Effector CD8-positive, alpha-beta T cell (primary cell): ENCODE results near the gene SYAP1.
A peak's percentile ranks its signal among the peaks of the same experiment; 100 is the strongest.
"Not testable (repeated sequence)": the region's sequence is repeated elsewhere in the genome, so short reads cannot be mapped to it uniquely, and the experiment has no call there.

Experiments used
- DNase-seq: peaks from one replicate; lab custom pipeline; 2025; lab: John Stamatoyannopoulos, UW

SYAP1 gene

GRCh38 chrX:16779815-16780214 lies 60.4 kb downstream of the SYAP1 start:
- DNase-seq, result not testable (repeated sequence)

- DNase-seq, result no peak
These were observed 64.0 kb downstream of the SYAP1 start for GRCh38 chrX:16783452-16783851.

GRCh38 chrX:16784440-16784839 lies 65.0 kb downstream of the SYAP1 start:
- not testable (repeated sequence) for DNase-seq

GRCh38 chrX:16785247-16786138 lies 66.1 kb downstream of the SYAP1 start:
- no peak for DNase-seq

GRCh38 chrX:16786139-16786790 lies 66.9 kb downstream of the SYAP1 start, which contains the start of gene TXLNG:
Gene TXLNG (plus strand): TSS chrX:16786466. CDS start chrX:16786488, 22 bp downstream.
- DNase-seq, result peak; percentile 91

GRCh38 chrX:16786791-16787735 lies 67.7 kb downstream of the SYAP1 start:
- DNase-seq, result peak; percentile 24

- no peak for DNase-seq
These were observed 69.1 kb downstream of the SYAP1 start for GRCh38 chrX:16788477-16788876.

GRCh38 chrX:16796298-16796697 lies 76.9 kb downstream of the SYAP1 start:
- DNase-seq, result no peak

- no peak for DNase-seq
These were observed 77.9 kb downstream of the SYAP1 start for GRCh38 chrX:16797358-16797757.

- no peak for DNase-seq
These were observed 78.4 kb downstream of the SYAP1 start for GRCh38 chrX:16797841-16798240.

GRCh38 chrX:16804923-16805464 lies 85.6 kb downstream of the SYAP1 start:
- DNase-seq, result no peak

GRCh38 chrX:16807548-16807947 lies 88.1 kb downstream of the SYAP1 start:
- no peak for DNase-seq

- DNase-seq, result no peak
These were observed 88.6 kb downstream of the SYAP1 start for GRCh38 chrX:16807976-16808542.

GRCh38 chrX:16814597-16814996 lies 95.2 kb downstream of the SYAP1 start:
- no peak for DNase-seq
